HG02884 (cell line): ENCODE results near the gene N4BP2L2.
A peak's percentile ranks its signal among the peaks of the same experiment; 100 is the strongest.

Experiments used
- ATAC-seq: cut with Tn5 transposase; IDR thresholded peaks from one replicate; pipeline ENCODE4 v1.9.1; 2021; ENCODE audit warnings: mild to moderate bottlenecking, moderate library complexity; ENCODE audit not compliant: unreplicated experiment

The N4BP2L2 gene

DNA sequence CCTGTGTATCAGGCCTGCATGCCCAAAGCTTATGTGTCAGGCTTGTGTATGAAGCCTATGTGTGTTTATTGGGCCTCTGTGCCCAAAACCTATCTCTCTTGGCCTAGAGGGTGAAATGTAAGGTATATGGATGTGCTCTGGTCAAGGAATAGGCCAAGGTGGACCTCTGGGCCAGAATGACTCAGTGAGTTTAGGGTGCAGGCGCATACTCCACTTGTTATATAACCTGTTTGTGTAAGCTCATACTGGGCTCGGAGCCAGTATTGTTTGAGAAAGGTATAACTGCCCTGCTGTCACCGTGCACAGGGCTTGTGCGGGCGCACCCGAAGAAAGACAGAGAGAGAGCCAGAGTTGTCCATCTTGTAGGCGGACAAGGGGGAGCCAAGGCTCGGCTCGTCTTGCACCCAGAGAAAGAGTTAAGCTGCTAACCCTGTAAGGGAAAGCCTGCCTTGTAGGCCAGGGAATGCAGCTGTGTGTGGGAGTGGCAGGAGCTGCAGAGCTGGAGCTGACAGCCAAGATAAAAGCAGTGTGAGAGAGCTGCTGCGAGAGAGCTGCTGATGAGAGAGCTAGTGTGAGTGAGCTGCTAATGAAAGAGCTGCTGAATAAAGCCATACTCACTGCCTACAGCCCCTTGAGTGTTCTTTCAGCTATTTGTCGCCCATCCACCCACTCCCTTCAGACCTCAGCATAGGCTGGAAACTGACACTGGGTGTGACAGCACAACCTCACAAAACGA lies 67.2 kb downstream of the N4BP2L2 start:
- ATAC-seq = no peak

DNA sequence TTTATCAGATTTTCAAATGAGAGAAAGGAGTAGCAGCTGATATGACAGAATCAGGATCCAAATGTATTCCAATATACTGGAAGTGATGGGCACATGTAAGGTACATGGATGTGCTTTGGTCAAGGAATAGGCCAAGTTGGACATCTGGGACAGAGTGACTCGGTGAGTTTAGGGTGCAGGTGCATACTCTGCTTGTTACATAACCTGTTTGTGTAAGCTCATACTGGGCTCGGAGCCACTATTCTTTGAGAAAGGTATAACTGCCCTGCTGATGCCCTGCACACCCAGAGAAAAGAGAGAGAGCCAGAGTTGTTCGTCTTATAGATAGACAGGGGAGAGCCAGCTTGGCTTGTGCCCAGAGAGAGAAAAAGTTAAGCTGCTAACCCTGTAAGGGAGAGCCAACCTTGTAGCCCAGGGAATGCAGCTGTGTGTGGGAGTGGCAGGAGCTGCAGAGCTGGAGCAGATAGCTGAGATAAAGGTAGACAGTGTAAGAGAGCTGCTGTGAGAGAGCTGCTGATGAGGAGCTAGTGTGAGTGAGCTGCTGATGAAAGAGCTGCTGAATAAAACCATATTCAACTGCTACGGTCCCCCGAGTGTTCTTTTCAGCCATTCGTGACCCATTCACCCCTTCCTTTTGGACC lies 70.0 kb downstream of the N4BP2L2 start:
- no peak for ATAC-seq

DNA sequence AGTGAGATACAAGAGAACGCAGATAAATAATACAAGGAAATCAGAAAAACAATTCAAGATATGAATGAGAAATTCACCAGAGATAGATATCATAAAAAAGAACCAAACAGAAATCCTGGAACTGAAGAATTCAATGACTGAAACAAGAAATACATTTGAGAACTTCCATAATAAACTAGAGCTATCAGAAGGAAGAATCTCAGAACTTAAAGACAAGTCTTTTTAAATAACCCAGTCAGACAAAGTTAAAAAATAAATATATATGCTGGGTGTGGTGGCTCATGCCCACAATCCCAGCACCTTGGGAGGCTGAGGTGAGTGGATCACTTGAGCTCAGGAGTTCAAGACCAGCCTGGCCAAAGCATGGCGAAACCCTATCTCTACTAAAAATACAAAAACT lies 82.0 kb downstream of the N4BP2L2 start:
- ATAC-seq = no peak

DNA sequence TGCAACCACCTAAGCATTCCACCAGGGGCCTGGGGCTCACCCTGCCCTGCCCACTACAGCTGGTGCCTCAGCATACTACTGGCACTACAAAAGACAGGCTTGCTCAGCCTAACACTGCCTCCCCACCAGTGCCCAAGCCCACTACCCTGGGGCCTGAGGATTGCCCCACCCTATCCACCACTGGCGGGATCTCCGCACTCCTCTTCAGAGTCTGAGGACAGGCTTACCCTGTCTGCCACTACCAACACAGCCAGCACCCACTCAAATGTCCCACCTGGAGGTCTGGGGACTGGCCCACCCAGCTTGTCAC lies 83.0 kb downstream of the N4BP2L2 start:
- no peak for ATAC-seq

DNA sequence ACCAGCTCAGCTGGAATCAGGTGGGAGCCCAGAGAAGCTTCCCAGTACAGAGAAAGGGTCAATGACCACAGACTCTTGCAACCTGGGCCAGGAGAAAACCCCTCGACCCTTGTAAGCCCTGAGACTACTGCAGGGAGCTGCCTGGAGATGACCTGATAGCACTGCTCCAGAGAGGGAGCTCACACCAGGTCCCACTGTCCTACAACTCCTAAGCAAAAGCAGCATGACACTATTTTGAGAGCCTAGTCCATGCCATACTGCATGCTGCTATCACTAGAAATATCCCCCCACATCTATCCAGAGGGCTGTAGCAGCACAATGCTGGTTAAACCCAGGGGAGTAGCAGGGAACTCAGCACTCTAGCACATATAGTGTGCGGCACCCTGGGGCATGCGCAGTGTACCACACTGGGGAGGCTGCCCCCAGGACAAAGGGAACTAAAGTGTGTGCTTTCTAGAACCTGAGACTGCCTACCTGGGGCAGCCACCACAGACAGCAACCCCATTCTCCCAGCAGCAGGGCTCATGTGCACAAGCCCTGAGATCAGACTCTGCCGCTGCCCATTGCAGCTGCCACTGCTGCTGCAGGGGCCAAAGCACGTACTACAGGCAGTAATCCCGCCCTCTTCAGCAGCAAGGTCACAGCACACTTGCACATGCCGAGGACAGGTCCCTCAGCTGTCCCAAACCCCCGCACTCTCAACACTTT lies 83.6 kb downstream of the N4BP2L2 start:
- ATAC-seq = no peak

DNA sequence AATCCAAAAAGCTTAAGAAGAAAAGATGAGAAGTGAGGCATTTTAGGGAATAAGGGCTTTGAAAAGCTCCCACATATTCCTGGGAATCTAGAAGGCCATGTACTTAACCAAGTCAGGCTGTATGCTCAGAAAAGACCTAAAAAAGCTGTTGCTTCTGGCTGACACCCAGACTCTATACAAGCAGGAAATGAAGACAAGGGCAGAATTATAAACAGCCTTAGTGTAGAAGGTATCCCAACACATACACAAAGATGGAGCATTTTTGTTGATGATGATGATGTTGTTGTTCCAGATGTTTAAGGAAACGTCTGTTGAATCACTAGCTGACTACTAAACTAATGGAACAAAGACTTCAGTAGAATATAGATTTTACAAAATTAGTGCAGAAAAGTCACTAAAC lies 84.6 kb downstream of the N4BP2L2 start:
- no peak for ATAC-seq

DNA sequence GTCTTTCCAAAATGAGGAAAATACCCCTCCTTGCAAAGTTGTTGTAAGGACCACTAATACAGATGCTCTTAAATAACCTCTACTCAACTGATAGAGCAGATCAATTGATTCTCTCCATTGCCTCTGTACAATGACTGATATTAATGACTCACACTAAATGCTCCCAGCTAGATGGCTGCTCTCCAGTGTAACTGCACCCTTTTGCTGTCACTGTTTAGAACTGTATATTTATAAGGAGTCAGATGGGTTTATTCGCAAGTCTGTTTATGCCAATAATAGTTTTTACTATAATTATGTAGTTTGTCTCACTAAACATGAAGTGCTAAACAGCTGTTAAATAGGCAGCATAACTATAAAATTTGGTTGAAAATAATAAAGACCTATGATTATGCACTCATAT lies 89.6 kb downstream of the N4BP2L2 start:
- ATAC-seq = no peak

DNA sequence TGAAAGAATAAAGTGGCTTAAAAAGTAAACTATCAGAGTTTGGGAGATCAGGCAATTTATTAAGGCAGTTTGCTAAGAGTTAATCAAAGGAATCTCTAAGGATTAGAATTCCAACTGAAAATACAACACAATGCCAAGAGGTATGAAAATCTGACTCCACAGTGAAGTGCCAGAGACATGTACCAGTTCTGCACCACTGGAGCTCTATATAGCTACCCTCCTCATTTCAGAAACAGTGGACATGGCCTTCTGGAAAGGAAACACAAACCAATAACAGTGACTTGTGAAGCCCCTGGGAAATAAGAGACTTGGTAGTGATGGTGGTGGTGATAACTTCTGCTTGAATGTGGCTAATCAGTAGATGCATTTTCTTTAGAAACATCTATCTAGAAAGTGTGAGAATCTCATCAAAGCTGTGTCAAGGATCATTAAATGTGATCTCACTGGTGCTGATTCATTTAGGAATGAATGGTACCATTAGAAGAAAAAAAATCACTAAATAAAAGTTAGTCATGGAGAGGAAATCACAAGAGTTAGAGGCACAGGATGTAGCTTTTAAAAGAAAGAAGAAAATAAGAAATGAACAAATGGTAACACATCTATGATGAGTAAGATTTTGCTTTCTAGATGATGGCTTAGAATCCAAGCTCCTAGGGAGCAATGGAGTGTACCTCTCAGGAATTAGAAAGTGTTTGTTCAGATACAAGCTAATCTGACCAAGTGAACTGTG lies 90.5 kb downstream of the N4BP2L2 start:
- ATAC-seq = no peak

DNA sequence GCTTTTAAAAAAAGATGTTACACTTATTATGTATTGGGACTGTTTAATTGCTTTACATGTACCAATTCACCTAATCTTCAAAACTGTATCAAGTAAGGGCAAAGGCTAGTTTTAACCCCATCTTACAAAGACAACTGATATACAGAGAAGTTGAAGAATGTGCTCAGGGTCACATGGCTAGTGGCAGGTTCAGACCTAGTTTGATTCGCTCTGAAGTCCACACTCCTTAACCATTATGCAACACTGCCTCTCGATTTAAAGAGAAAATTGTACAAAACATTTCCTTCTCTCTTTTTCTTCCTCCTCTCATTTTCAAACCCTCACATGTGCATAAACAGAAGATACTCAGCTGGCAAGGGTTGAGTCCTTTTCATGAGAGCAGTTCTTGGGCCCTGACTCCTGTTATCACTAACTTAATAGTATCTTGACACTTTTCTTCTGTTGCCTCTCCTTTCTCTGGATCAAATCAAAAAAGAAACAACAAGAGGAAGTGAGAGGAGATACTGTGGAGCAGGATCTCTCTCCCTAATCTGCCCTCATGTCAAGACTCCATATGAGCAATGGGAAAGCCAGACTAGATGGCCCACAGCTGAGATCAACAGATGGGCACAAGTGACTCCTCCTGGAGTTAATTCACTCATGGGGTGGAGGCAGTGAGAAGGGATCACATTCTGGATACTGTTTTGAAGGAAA lies 91.7 kb downstream of the N4BP2L2 start:
- no peak for ATAC-seq

DNA sequence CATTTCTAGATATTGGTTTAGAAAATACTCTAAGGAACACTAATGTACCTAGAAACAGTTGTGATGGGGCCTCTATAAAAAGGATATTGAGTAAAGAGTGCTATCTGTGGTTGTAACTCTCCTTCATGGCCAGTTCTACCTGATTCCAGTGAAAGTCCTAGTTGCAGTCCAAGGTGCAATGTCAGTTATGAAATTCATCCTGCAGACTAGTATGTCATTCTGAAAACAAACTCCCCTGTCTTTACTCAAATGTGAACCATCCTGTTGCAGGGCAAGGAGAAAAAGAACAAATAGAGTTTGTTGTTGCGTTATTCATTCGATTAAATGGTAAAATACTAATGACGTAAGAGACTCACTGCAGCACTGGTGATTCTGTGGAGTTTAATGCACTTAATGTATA lies 92.4 kb downstream of the N4BP2L2 start:
- no peak for ATAC-seq

DNA sequence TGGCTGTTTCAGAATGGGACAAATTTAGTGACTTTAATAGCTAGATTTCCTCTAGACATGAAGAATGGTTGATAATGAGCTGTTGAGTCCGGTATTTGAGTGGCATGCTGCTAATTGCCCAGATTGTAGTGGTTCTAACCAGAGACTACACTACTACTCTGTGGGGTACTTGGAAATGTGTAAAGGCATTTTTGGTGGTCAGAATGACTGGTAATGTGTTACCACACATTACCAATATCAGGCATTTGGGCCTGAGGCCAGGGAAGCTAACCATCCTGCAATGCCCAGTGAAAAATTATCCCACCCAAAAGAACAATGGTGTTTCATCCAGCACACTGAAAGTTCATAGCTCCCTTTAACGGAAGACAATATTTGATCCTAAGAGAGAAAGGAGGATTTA lies 93.1 kb downstream of the N4BP2L2 start:
- no peak for ATAC-seq

DNA sequence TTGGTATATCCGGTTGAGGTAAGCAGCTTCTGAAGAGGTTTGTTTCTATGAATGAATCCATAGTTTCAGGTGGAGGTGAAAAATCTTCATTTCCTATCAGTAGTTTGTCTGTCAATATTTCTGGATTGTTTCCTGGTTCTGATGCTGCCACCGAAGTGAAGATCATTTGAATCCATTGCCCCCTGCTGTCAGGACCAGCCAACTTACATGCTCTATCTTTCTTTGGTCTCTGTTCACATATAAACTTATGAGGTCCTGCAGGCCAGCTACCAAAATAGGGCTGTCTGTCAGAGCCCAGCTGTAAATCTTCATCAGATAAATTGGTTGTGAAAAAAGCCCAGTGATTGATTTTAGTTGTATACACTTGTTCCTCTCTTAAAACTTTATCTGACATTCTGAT lies 95.5 kb downstream of the N4BP2L2 start:
- peak; percentile 48 for ATAC-seq

DNA sequence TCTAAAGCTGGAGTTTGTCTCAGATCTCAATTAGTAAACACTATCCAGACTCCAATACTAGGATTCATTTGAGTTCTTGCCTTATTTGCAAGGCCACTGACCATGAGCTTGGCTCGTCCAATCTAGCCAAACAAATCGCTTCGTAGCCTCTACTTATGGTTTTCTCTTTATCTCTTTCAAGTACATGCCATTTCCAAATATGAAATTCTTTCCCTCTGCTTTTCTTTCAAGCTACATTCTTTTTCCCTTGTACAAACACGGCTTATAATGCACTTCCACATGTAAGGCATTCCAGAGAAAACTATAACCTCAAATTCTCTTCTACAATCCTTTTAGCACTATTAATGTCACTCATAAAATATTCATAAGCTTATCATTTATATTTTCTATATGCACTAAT lies 99.7 kb downstream of the N4BP2L2 start:
- no peak for ATAC-seq

DNA sequence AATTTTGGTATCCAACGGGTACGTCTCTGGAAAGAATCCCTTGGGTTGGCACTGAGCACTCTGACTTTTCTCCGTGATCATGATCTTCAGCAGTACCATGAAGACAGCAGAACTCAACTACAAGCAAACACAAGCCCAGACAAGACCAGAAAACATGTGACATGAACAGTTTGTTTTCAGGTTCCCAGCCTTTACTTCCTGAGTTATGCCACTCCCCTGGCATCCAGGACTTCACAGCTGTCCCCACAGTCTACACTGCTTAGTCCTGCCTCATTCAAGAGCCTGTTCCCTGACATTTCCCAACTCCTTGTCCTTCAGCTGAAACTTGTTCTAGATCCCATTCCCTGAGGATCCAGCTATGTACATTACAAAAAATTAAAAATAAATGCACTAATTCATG lies 105.7 kb downstream of the N4BP2L2 start:
- ATAC-seq = no peak

DNA sequence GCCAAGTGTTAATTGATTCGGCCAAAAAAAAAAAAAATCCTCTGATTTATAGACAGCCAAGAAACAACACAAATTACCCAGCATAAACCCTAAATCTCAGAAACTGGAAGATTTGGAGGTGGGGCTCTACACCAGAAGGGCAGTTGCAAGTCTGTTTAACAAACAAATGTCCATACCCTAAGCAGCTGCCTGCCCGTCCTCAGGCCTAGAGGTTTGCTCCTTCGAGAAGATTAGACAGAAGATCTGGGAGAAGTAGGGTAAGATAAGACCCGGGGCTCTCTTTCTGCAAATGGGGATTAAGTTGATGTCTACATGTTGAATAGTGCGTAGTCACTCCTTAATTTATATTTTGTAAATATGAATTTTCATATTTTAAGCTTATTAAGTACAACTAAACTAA lies 107.2 kb downstream of the N4BP2L2 start:
- no peak for ATAC-seq

DNA sequence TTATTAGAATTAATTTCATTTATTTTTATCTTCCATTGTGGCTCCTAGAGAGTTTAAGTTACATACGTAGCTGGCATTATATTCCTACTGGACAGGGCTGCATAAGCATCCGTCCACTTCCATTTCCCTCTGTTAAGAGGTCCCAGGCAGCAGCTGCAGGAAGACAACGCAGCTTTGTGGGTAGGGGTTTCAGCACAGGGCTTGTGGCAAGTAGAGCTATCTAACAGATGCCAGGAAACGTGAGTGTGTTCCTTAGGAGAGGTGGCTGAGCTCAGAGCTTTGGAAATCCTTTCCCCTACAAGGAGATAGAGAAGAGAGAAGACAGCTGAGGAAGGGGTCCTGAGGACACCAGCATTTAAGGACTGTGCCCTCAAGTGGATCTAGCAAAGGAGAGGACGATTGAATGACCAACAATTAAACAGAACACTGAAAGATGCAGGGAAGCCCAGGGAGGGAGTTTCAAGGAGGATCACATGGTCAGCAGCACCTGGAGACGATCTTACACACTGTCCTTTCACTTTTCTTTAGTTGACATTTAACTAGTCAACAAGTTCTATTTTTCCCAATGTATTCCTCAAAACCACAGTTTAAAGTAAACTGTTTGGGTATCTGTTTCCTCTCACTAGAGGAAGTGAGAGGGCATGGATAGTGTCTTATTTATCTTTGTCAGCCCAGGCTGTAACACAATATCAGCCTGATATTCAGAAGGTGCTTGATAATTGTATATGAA lies 108.4 kb downstream of the N4BP2L2 start:
- no peak for ATAC-seq

DNA sequence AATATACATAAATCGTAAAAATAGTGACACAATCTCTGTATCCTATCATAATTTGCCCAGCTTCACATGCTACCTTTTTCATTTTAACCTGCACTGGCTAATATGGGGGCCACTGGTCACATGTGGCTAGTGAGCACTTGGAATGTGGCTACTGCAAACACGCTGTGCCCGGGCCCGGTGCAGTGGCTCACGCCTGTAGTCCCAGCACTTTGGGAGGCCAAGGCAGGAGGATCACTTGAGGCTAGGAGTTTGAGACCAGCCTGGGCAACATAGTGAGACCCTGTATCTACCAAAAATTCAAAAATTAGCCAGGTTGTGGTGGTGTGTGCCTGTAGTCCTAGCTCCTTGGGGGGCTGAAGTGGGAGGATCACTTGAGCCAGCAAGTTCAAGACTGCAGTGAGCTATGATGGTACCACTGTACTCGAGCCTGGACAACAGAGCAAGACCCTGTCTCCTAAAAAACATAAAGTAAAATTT lies 109.1 kb downstream of the N4BP2L2 start:
- no peak for ATAC-seq

DNA sequence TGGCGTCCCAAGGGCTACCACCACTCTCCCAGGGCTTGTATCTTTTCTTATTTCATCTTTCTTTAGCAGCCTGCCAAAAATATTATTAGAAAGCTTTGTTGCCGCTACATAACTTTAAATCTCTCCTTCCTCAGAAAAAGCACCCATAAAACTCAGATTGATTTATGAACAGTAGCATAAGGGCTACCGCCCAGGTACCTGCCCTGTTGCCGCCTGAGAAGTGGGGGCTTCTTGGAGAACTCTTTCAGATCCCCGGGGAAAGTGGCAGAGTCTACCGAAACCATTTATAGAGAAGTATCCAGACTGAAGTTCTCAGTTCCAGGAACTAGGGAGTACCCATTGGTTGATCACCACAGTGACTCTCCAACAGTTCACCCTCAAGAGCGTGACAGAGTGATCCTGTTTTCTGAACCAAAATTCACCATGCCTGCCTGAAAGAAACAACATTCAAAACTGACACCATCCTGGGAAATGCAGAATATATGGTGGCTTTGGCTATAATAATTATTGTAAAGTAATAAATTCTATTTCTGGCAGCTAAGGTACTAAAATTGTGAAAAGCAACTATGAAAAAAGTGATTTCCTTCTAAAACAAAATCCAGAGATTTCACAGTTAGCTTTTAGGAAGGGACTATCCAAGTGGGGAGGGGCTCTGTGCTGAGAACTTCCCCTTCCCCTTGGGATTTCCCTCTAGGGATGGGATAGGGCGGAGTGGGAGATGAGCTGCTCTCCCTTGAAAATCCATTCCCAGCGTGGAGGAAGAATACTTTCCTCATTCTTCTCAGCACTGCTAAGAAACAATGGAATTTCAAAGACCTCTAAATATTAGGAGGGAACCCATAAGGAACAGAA lies 109.8 kb downstream of the N4BP2L2 start:
- no peak for ATAC-seq

DNA sequence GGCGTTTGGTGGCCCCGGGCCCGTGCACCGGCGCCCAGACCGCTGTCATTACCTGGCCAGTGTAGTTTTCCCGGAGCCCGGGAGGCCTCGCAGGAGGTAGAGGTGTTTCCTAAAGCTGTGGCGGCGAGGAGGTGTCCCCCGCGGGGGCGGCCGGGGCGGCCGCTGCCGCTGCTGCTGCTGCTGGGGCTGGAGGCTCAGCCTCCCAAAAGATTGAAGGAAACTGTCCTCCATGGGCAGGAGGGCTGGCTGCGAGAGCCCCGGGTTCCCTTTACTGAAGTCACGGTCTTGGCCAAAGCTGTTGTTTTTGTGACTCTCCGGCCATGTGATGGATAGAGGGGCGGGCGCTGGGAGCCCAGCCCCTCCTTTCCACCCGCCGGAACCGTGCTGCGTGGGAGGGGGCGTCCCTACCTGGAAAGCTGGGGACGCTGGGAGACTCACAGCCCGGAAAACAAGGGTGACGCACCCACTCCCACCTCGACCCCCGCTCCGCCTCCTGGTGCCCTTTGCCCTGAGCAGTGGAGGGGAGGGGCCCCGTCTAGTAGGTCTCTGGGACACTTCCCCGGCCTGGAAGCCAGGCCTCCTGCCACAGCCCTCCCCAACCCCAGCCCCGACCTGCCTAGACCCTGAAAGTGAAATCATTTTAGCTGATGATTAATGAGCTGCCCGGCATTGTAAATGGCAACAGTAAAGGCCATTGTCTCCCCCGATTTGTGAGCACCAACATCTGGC lies 110.6 kb downstream of the N4BP2L2 start, which contains the start of gene N4BP2L1:
N4BP2L1 (minus strand) TSS at position 279 of the 729 bp plus-strand sequence; CDS start at position 231, 48 bp downstream.
- peak; percentile 55 for ATAC-seq
